HG03354 (cell line): ENCODE measurements around the gene ICE1.
A peak's percentile ranks its signal among the peaks of the same experiment; 100 is the strongest.
"Not testable (repeated sequence)": the region's sequence is repeated elsewhere in the genome, so short reads cannot be mapped to it uniquely, and the experiment has no call there.

ENCODE experiments used
- ATAC-seq: cut with Tn5 transposase; IDR thresholded peaks from one replicate; pipeline ENCODE4 v1.9.1; 2021; ENCODE audit warnings: mild to moderate bottlenecking; ENCODE audit not compliant: unreplicated experiment, poor library complexity, severe bottlenecking

ICE1 gene, protein sequence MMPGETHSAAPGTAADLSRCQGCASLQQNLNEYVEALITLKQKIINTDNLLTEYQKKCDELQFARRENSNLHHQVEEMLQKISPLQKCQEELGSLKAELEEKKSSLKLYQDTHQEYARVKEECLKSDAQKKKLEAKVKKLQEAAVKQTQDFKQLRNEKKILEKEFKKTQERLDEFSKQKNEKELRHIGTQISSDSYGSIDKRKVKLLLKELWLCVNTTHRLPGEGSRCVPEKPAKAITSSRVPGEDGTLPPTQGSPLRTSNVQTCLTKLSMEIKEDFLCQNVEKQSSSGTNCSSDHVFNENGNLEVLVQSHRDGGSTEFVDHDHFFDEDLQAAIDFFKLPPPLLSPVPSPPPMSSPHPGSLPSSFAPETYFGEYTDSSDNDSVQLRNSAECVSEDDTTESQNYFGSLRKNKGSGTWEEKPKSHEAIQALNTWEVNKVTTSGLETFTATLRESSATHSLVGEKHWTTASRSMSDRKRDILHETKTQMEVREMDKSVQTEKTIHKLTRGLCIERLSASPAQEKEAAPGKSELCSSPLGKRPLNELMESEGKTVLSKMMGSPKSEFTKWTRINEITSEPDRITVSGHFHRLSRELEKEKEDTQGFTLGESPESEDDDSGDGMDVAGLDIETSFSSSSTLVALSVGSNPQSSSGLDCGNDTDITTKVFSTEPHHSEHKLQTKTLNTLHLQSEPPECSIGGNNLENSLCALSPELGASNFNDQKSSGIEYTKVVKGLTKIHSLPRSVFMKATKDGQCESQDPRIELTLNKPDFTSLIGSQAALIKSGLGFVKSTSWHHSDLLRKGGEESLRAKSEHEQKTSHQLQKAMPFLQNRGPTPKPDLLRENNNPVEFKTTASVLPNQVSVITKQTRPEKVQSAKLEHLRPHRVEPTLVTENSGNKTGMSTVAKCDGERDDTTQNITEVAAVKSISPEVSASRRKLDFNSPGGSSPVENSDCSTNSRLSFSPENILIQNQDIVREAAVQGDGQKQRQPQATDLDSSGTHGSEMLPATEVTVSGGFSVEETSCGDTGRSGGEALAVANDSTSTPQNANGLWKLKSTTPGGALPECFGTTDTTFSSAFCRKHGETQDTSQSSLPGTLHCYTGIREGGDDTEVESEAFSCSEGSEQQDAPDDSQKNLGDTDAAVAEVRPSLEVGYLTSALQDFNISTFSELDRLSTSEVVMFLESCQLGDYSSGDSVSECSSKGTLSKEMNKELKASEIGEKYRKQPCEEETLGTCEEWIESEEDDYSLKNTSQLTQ (N-terminal part only)

DNA sequence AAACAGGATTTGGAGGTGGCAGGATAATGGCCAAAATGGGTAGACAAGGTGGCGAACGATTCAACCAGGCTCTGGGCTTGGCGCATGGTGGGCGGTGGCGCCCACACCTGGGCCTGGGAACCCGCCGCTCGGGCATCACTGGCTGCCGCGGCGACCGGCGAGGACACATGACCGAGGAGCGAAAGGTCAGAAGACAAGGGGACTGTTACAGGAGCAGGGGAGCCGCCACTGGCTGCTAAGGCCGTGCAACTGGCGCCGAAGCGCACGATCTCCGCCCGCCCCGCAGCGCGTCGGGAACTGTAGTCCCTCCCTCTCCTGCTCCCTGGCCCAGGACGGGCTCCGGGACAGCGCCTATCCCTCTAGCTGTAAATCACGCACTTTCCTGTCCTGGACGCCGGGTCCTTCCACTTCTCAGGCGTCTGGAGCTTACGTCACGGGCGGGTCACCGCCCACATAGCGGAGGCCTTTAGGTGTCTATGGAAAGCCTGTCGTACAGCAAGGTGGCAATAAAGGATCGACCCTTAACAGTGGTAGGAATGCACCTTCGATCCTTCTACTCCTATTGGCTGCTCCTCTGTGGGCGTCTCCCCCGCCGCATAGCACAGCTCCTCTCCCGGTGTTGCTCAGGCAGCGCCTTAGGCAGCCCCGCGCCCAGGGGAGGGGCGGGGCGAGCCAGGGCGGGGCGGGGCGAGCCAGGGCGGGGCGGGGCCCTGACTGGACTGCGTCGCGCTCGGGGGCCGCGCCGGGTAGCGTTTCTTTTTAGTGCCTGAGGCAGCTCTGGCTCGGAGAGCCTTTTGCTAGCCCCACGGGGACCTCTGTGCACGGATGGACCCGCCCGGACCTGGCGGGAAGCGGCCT, at the start of gene ICE1:
Gene ICE1 (plus strand): TSS at position 717 of the 858 bp plus-strand sequence. CDS start 239 bp downstream, outside the sequence.
- peak; percentile 74 for ATAC-seq

DNA sequence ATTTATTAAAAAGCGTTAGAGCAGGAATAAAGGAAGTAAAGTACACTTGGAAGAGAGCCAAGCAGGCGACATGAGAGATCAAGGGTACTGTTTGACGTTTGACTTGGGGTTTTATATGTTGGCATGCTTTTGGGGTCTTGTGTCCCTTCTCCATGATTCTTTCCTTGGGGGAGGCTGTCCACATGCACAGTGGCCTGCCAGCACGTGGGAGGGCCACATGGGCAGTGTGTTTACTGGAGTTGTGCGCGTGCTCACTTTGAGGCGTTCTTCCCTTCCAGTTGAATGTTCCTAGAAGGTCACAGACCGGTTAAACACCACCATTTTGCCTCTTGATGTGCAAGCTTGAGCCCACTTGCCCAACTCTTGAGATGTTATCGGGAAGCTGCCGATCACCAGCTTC, 49.5 kb upstream of the ICE1 start:
- ATAC-seq, result no peak

DNA sequence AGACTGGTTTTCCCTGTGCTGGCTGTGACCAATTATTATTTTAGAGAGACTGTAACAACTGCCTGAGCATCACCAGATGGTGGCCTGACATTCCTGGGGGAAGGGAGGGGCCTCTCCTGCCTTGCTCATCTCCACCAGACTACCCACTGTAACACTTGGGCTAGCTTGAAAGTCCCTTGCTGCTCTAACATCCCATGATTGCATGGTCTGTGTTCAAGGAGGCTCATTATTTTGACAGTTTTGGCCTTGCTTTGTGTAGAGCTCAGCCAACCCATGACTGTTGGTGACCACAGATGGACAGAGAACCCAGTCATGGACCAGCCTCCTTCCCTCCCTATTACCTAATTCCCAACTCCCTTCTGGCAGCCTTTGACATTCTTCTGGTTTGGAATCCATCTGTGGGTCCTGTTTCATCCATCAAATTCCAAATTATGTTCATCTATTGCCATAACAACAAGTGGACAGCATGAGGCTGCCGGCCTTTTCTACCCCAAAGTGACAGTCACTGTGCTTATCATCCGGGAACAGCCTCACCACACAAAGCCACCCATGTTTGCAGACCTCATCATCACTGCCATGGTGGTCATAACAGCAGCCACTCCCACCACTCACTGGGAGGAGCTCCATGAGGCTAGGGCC, 49.0 kb upstream of the ICE1 start:
- ATAC-seq, result no peak

DNA sequence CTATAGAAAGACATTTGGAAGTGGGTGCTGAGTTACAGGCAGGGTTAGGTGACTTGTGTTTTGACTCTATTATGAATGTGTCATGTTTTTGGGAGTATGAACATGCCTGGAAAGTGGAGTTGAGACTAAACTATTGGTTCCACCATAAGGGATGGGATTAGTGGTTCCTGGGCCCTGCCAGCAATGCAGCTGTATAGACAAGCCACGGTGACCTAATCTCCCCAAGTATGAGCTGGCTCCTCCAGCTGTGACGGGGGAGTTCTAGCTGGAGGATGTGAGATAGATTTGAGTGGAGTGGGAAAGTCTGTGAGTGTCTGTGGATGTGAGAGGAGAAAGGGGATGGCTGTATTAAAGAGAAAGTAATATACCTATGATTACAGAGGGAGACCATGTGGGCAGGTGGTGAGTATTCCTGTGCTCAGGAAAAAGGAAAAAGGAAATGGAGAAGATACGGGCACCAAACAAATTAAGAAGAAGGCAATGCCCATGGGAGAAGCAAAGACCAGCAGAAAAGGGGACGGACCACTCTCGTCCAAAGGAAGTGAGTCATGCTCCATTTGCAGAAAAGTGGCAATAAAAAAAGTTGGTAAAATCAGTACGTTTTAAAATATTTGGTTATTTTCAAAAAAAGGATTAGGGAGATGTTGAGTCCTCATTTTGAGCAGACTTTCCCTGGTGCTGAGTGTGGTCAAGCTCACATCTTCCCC, 48.3 kb upstream of the ICE1 start:
- no peak for ATAC-seq

DNA sequence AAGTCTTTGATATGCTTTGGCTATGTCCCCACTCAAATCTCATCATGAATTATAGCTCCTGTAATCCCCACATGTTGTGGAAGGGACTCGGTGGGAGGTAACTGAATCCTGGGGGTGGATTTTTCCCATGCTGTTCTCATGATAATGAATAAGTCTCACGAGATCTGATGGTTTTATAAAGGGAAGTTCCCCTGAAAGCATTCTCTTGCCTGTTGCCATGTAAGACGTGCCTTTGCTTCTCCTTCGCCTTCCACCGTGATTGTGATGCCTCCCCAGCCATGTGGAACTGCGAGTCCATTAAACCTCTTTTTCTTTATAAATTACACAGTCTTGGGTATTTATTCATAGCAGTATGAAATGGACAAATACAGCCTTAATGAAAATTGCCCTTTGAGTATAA, 44.7 kb upstream of the ICE1 start:
- ATAC-seq, result no peak

DNA sequence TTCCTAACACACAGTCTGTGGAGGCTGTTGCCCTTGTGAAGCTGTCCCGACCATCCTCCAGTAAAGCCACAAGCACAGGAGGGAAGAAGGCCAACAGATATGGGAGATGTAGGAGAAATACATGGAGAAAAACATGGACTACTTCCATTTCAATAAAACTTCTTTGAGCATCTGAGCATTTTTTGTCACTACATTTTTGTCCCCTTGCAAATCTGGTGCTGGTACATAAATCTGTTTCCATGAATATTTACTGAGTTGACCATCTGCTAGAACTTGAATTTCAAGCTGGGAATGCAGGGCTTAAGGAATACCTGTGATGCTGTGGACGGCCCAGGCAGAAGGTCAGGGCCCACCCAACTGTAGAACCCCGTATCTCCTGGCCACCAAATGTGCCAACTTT, 43.9 kb upstream of the ICE1 start:
- no peak for ATAC-seq

DNA sequence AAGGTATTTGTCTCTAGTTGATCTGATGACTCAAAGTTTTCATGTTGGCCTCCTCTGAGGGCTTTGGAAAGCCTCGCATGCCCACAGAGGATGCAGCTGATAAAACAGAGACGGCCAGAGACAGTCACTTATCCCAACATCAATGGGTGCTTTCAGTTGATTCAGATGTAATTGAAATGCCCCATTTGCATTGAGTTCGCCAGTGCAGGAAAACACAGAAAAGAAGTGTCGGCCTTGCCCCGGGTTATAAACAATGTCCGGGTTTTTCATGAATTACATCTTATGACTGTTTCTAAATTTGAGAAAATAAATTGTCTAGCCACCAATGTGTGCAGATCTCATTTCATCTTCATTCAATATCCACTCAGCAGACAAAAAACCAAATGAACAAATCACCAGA, 42.2 kb upstream of the ICE1 start:
- no peak for ATAC-seq

DNA sequence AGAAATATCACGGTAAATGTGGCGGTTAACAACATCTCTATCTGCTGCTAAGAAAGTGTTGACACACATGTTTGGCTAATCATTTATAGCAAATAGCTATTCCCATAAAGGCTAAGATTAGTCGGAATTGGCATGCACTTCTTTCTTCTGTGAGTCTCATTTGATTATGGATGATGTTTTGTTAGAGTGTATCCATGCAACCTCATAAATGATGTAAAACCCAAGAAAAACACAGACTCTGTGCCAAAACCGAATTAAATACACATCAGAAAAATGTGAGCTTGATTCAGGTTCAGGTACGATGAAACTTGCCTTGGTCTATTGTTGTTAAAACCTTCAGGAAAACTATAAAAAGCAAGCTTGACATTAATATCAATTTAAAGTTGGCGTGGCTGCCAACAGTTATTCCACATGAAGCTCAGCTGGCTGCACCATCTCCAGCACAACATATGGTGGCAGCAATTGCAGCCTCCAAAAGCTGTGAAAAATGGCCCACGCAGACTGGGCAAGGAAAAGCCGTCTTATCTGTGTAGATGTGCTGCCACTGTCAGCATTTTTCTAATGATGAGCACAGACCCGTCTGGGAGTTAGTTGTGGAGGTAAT, 41.1 kb upstream of the ICE1 start:
- ATAC-seq, result no peak

DNA sequence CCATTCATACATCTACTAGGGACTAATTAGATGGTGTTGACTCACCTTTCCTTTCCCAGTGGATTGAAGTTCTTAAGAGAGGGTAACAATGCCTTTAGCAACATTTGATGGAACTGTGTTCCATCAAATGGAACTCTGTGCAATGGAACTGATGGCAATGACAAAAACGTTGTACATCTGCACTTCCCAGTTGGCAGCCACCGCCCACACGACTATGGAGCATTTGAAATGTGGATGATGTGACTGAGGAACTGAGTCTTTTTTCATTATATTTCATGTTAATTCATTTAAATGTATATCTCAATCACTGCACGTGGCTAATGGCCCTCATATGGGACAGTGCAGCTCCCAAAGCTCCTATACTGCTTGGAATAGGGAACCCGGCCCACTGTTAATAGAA, 39.0 kb upstream of the ICE1 start:
- no peak for ATAC-seq

DNA sequence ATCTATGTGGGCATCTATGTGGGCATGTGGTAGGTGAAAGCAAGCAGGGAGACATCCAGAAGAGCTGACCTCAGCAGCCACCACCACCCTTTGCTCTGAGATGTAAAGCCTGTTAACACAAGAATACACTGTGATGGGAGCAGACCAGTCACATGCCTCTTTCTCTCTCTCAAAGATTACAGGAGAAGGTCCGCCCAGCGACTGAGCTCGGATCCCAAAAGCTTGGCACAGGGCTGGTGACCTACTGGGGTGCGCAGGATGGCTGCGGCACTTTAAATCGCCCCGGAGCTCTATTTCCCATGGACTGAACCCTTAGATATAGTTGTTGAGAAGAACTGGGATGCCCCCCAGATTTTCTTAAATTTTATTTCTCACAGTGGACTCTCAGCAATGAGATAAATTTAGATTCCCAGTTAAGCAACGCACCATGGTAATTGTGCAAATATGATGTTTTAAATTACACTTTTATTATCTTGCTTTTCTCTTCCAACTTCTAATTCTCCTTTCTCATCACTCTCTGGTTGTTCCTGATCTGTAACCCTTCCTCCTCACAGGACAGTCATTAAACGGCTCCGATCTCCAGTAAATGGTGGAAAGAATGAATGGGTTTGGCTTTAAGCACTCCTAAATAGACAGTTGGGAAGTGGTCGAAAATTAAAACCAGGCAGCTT, 37.7 kb upstream of the ICE1 start:
- no peak for ATAC-seq

DNA sequence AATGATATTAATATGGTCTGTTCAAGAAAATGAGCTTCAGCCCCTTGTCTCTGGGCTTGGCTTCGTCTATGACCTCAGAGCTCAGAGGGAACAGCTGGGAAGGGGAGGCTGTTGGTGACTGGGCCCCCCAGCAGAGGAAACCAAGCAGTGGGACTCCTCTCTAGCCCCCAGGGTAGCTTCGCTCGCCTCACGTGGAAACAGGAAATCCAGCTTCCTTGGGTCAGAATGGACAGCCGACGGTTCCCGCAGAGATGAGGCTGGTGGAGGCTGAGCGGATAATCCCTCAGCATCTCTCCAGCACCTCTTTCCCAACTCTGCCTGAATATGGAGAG, 37.2 kb upstream of the ICE1 start:
- no peak for ATAC-seq

DNA sequence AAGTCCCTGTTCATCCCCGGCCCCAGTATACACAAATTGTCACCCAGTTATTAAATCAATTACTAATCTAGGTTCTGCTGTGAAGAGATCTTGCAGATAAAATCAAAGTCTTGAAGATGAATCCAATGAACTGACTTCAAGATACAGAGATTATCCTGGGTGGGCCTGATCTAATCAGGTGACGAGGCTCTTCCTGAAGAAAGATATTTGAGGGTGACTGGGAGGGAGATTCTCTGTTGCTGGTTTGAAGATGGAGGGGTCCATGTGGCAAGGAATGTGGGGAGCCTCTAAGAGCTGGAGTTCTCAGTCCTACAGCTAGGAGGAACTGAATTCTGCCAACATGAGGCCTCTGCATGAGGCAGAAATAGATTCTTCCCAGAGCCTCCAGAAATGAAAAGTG, 36.1 kb upstream of the ICE1 start:
- ATAC-seq, result no peak

DNA sequence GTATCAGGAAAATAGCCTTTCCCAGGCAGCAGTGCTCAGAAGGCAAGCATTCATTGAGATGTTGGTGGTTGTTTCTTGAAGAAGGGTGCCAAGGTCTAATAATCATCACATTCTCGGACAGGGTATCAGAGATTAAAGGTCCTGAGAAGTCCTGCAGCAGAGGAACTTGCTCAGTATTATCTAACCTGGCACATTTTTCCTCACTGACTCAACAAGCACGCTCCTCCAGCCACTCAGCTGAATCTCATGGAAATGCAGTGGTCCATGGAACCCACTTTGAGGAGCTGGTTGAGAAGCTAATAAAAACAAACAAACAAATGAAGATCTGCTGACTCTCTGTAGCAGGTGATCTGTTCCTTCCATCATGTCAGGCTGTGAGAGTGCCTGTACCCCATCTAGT, 35.3 kb upstream of the ICE1 start:
- ATAC-seq, result no peak

DNA sequence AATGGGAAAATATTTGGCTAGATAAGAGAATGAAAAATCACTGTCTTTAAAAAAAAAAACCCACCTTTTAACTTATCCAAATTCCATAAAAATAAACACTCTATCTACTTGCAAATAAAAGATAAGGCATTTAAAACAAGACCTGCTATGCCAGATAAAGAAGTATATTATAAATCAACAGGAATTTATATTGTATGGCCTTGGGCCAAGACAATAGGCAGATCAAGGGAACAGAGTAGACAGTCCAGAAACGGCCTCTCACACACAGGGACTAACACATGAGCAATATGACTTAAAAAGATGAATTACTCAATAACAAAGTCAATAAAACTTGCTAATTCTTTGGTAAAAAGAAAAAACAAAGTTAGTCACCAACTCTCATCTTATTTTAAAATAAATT, 34.7 kb upstream of the ICE1 start:
- ATAC-seq, result no peak

DNA sequence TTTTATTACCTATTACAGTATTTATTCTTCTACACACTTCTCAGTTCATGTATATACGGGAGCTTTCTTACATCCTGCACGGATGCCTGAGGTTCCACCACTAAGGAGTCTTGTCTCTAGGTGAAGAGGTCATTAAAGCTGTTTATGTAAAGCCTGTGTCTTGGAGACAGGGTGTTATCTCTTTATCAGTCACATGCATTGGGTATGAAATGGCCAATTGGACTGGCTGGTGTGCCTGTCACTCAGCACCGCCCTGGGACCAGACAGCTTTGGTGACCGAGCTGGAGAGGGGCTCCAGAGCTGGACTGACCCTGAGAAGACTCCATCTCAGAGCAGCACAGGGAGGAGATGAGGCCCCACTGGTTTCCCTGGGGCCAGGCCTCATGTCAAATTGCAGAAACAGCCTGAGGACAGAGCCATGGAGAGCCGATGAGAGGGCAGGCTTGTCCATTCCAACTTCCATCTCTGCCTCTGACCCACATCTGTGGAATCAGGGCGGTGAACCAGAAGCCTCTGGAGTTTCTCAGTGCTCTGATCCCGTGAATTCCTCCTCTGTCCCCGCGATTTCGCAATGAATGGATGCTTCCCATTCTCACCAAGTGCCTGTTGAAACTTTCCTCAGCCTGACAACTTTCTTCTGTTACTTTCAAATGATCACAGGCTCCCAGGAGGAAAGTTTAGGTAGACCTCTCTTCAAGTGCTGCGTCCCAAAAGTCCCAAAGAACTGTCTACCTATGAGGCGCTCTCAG, 32.2 kb upstream of the ICE1 start:
- not testable (repeated sequence) for ATAC-seq

DNA sequence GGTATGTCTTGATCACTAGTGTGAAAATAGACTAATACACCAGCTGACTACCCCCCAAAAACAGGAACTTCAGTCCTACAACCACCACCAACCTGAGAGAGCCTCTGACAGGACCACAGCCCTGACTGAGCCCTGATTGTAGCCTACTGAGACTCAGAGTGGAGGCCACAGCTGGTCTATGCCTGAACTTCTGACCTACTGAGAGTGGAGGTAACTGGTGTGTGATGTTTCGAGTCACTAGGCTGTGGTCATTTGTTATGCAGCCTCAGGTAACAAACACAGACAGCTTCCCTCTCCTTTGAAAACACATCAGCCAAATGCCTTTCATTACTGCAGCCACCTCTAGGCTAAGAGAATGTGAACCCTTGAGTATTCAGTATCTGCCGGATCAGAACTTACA, 30.0 kb upstream of the ICE1 start:
- not testable (repeated sequence) for ATAC-seq
